Calu3 (cell line): ENCODE results near the gene LMTK2. TPM values are rescaled to one million over a fixed set of nuclear protein-coding genes. Genes with fewer than 3 reads are reported as not detected.

Source experiments
- BruUV-seq: library from RNA; stranded (reverse); fragments of 400-500 nt; replicated peaks from 2 replicates; lab custom pipeline; 2021; lab: Mats Ljungman, UMichigan
- CTCF ChIA-PET: fragments of 300-600 bp; sonication (Branson Sonifier 250); formaldehyde crosslinking; loops from one replicate; lab custom pipeline; 2022; ENCODE audit warnings: antibody characterized with exemption; lab: Charles Lee
- DNase-seq: peaks from one replicate; pipeline ENCODE4 v3.0.0; 2022
- H3K27ac Mint-ChIP-seq: one replicate; pipeline ENCODE4 v1.8.0; 2022; ENCODE audit warnings: mixed read lengths; ENCODE audit not compliant: unreplicated experiment
- H3K27me3 Mint-ChIP-seq: one replicate; pipeline ENCODE4 v1.8.0; 2022; ENCODE audit warnings: mixed read lengths; ENCODE audit not compliant: unreplicated experiment
- H3K36me3 Mint-ChIP-seq: one replicate; pipeline ENCODE4 v1.8.0; 2022; ENCODE audit warnings: mild to moderate bottlenecking, moderate library complexity, mixed read lengths; ENCODE audit not compliant: insufficient read depth, unreplicated experiment
- H3K4me1 Mint-ChIP-seq: one replicate; pipeline ENCODE4 v1.8.0; 2022; ENCODE audit warnings: mild to moderate bottlenecking, low read depth, mixed read lengths; ENCODE audit not compliant: unreplicated experiment
- H3K4me3 Mint-ChIP-seq: one replicate; pipeline ENCODE4 v1.8.0; 2022; ENCODE audit warnings: mild to moderate bottlenecking, low read depth, moderate library complexity, mixed read lengths; ENCODE audit not compliant: unreplicated experiment
- H3K9me3 Mint-ChIP-seq: one replicate; pipeline ENCODE4 v1.8.0; 2022; ENCODE audit warnings: low read depth, mixed read lengths; ENCODE audit not compliant: unreplicated experiment
- intact Hi-C: fragments of 100-400 bp; cut with micrococcal nuclease; formaldehyde crosslinking; loops from one replicate; pipeline ENCODE4 v1.10.0; 2022; ENCODE audit not compliant: unreplicated experiment
- total RNA-seq: library from RNA; stranded (reverse); gene quantifications from 2 replicates; pipeline ENCODE4 v1.2.3, GENCODE V29; 2022
- TF ChIP-seq, protein P1 (sequence below): fragments of 200-600 bp; IDR thresholded peaks from one replicate; pipeline ENCODE4 v1.8.0; 2022; ENCODE audit warnings: antibody characterized with exemption; ENCODE audit not compliant: unreplicated experiment

LMTK2 gene
- total RNA-seq, 1 experiment from 2014 or later = 29.9 TPM

DNA sequence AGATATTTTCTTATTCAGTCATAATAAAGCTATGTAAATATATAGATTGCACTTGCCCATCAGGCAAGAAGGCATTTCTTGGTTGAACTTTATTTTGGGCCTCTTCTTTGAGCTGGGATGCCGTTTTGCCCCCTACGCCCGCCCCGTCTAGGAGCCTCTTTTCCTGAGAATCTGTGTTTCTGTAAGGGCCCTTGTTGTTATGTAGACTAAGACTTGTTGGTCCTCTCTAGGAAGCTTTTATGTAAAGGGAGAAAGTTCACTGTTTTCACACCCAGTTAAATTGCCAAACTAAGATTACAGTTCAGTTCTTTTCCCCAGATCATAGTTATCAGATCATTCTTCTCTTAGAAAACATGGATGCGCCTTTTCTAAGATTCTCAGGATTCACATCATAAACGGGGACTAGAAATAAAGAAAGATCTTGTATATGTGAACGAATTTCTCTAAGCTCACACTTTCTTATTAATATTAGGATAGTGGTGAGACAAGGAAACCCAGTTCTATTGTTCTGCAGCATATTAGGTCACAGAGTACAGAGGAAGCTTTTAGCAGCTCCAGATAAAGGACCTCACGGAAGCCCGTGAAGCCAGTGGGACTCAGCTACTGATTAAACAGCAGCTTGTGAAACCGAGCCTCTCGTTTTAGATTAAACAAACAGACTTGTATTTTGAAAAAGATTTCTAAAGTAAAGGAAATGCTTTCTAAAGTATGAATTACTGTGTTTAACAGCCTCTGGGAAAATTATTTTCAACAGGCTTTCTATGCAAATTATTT lies 3.8 kb downstream of the LMTK2 start:
- BruUV-seq = no TSS peak
- peaks cover 2% of the 10 kb centered on the region for H3K9me3 Mint-ChIP-seq
- H3K27ac Mint-ChIP-seq = no peak overlapping the region
- CTCF ChIA-PET = interaction anchor here (0.5 to 2.5 kb wide), 8 partner anchors 9 to 831 kb away, joined by 3 to 18 read pairs (median 5); no protein-coding TSS in a partner anchor
- peaks cover 24% of the 10 kb centered on the region for H3K36me3 Mint-ChIP-seq
- H3K4me1 Mint-ChIP-seq = peaks cover 59% of the 10 kb centered on the region
- peak overlapping the region; percentile 55 for H3K4me3 Mint-ChIP-seq
- TF ChIP-seq, protein P1, sequence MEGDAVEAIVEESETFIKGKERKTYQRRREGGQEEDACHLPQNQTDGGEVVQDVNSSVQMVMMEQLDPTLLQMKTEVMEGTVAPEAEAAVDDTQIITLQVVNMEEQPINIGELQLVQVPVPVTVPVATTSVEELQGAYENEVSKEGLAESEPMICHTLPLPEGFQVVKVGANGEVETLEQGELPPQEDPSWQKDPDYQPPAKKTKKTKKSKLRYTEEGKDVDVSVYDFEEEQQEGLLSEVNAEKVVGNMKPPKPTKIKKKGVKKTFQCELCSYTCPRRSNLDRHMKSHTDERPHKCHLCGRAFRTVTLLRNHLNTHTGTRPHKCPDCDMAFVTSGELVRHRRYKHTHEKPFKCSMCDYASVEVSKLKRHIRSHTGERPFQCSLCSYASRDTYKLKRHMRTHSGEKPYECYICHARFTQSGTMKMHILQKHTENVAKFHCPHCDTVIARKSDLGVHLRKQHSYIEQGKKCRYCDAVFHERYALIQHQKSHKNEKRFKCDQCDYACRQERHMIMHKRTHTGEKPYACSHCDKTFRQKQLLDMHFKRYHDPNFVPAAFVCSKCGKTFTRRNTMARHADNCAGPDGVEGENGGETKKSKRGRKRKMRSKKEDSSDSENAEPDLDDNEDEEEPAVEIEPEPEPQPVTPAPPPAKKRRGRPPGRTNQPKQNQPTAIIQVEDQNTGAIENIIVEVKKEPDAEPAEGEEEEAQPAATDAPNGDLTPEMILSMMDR = no peak
- no peaks in the 10 kb centered on the region for H3K27me3 Mint-ChIP-seq
- DNase-seq = peak; percentile 49
- intact Hi-C loops = loop anchor here (1.0 to 2.0 kb wide), 2 partner anchors 23 to 58 kb away; no protein-coding TSS in a partner anchor

DNA sequence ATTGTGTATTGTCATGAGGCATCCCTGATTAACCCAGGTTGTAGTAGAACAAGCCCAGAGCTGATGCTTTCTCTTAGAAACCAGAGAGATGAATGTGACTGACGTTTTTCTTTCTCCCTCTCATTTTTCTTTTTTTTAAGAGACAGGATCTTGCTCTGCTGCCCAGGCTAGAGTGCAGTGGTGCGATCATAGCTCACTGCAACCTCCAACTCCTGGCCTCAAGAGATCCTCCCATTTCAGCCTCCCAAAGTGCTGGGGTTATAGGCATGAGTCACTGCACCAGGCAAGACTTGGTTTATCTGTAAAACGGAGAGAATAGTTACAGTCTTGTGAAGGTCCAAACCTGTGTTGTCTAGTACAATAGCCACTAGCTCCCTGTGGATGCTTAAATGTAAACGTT lies 5.4 kb downstream of the LMTK2 start:
- Mint-ChIP-seq H3K27me3 (no peaks in the 10 kb centered on the region), H3K9me3 (peaks cover 2% of the 10 kb centered on the region), H3K27ac (no peak overlapping the region), H3K4me1 (peaks cover 56% of the 10 kb centered on the region), H3K4me3 (no peak overlapping the region), H3K36me3 (peaks cover 14% of the 10 kb centered on the region)
- BruUV-seq = no TSS peak
- CTCF ChIA-PET = interaction anchor here (2.5 kb wide), 1 partner anchor 20 kb away, joined by 18 read pairs; no protein-coding TSS in a partner anchor
- DNase-seq = no peak
- intact Hi-C loops = no loop called here
- TF ChIP-seq, protein P1 = no peak

DNA sequence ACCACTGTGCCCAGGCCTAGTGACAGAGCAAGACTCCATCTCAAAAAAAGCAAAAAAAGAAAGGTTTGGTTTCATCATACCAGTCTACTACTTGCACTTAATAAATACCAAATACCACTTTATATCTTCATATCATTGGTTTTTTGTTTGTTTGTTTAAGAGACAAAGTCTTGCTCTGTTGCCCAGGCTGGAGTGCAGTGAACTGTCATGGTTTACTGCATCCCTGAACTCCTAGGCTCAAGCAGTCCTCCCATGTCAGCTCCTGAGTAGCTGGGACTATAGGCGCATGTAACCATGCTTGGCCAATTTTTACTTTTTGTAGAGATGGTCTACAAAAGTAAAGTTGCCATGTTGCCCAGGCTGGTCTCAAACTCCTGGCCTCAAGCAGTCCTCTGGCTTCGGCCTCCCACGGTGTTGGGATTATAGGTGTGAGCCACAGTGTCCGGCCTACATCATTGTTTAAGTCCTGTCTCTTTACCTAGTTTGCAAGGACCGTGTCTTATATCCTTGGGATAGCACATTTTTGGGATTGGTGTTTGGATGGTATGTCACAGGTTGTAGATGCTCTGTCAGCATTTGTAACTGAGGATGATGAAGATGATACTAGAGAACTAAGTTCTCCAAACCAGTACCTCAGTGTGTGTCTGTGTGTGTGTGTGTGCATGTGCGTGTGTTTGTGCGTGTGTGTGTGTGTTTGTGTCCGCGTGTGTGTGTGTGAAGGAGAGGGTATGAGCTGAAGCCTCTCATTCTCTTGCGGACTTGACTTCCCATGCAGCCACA lies 9.3 kb downstream of the LMTK2 start:
- DNase-seq = no peak
- intact Hi-C loops = no loop called here
- Mint-ChIP-seq H3K36me3 (peaks cover 6% of the 10 kb centered on the region), H3K4me1 (peaks cover 58% of the 10 kb centered on the region), H3K27me3 (no peaks in the 10 kb centered on the region), H3K9me3 (peaks cover 2% of the 10 kb centered on the region), H3K4me3 (no peak overlapping the region), H3K27ac (no peak overlapping the region)
- CTCF ChIA-PET = interaction anchor here (0.6 kb wide), 1 partner anchor 15 kb away, joined by 3 read pairs; no protein-coding TSS in a partner anchor
- TF ChIP-seq, protein P1 = no peak
- BruUV-seq = no TSS peak

DNA sequence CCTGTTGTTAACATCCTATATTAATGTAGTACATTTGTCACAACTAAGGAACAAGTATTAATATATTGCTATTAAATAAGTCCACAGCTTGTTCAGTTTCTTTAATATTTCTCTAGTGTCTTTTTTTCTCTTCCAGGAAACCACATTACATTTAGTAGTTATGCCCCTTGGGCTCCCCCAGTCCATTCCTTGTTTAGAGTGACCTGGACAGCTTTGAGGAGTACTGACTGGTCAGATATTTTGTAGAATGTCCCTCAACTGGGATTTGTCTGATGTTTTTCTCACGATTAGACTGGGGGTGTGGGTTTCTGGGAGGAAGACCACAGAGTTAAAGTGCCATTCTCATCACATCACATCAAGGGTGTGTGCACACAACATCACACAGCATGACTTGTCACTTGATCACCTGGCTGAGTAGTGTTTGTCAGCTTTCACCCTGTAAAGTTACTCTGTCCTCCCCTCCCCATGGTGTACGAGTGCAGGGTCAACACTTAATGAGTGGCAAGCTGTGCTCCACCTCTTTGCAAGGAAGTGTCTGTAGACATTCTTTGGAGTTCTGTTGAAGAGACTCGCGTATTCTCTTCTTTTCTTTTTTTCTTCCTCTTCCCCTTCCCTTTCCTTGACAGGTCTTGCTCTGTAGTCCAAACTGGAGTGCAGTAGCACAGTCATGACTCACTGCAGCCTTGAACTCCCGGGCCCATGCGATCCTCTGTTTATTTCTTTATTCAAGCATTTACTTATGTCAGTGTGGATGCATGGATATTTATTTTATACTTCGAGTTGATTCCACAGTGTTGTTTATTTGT lies 10.2 kb downstream of the LMTK2 start:
- CTCF ChIA-PET = no interaction called here
- intact Hi-C loops = no loop called here
- DNase-seq = peak; percentile 25
- H3K27me3 Mint-ChIP-seq = no peaks in the 10 kb centered on the region
- H3K36me3 Mint-ChIP-seq = peaks cover 6% of the 10 kb centered on the region
- no TSS peak for BruUV-seq
- peak overlapping the region; percentile 29 for H3K4me3 Mint-ChIP-seq
- peak overlapping the region; percentile 12 for H3K27ac Mint-ChIP-seq
- TF ChIP-seq, protein P1 = no peak
- H3K9me3 Mint-ChIP-seq = peaks cover 2% of the 10 kb centered on the region
- peaks cover 50% of the 10 kb centered on the region for H3K4me1 Mint-ChIP-seq
